ENCODE measurements around the gene SPINT1. TPM values are rescaled to one million over a fixed set of nuclear protein-coding genes. Genes with fewer than 3 reads are reported as not detected.

SPINT1 gene
- total and polyA plus RNA-seq, 8 donors: 16.8 to 394 (median 120) TPM

DNA sequence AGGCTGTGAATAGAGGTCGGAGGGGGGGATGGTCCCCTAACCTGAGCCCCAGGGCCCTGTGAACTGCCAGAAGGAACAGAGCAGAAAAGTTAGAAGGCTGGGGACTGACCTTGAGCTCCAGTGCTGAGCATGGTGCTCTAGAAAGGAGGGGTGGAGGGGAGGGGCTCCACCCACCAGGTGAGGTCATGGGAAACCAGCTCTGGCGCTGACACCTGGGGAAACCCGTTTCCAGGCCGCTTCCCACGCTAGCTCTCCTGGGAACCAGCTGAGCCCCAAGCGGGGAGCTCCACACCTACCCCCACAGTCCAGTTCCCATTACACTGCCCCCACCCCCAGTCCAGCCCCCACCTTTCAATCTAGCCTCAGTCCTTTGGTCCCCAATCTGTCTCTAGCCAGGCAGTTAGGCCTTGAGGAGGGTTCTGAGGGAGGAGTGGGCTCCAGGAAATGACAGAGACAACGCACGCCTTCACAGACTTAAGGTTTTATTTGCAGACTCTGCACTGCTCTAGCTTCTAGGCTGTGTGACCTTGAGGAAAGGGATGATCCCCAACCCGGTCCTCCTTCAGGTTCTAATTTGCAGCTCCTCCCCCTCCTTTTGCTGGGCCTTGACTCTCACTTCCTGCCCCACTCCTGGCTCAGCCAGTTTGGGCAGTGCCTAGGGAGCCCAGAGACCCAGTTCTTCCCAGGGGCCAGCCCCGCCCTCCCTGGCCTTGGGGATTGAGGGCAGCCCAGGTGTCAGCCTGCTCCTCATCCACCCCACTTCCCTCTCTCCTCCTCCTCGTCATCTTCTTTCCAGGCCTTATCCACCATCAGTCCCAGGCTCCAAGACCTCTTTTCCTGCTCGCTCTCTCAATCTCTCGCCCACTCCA is 28.1 kb downstream of the SPINT1 start:
- H3K9me3 ChIP-seq: no peaks in the 10 kb centered on the region
- DNase-seq: peak; percentile 85 to 95
- peak overlapping the region; percentile 18 to 54 (median 42) for H3K27ac ChIP-seq
- intact Hi-C loops (cut with DNase I; ENCODE audit: low total_unique reads): no loop called here
- TF ChIP-seq EP300 (IDR thresholded peaks at IDR 0.05) (no peak), POLR2AphosphoS5 (IDR thresholded peaks at IDR 0.05) (peak in 1 of 3 donors; percentile 25)
- H3K27me3 ChIP-seq: peaks cover 0 to 24% (median 0%) of the 10 kb centered on the region in 3 donors
- WGBS, 5 donors: 56 to 74% (median 63%) methylated on average over 12 to 13 of the region's 13 CpGs
- H3K36me3 ChIP-seq: no peaks in the 10 kb centered on the region
- peaks cover 22 to 37% (median 29%) of the 10 kb centered on the region in 4 donors for H3K4me1 ChIP-seq
- no peak overlapping the region for H3K4me3 ChIP-seq

- Histone ChIP-seq H3K4me1 (peaks cover 22 to 37% (median 29%) of the 10 kb centered on the region in 4 donors), H3K27ac (peak overlapping the region in 2 of 5 donors; percentile 42 to 67), H3K36me3 (no peaks in the 10 kb centered on the region), H3K4me3 (peak overlapping the region; percentile 56 to 76 (median 56)), H3K9me3 (no peaks in the 10 kb centered on the region), H3K27me3 (peaks cover 0 to 24% (median 0%) of the 10 kb centered on the region in 3 donors)
- DNase-seq: no peak
- WGBS, 5 donors: 62 to 75% (median 63%) methylated on average over 29 to 33 of the region's 33 CpGs
- intact Hi-C loops (cut with DNase I; ENCODE audit: low total_unique reads): no loop called here
- TF ChIP-seq EP300 (IDR thresholded peaks at IDR 0.05) (no peak), POLR2AphosphoS5 (IDR thresholded peaks at IDR 0.05) (no peak), POLR2A (IDR thresholded peaks at IDR 0.05) (no peak)
- TF ChIP-seq, protein P1, sequence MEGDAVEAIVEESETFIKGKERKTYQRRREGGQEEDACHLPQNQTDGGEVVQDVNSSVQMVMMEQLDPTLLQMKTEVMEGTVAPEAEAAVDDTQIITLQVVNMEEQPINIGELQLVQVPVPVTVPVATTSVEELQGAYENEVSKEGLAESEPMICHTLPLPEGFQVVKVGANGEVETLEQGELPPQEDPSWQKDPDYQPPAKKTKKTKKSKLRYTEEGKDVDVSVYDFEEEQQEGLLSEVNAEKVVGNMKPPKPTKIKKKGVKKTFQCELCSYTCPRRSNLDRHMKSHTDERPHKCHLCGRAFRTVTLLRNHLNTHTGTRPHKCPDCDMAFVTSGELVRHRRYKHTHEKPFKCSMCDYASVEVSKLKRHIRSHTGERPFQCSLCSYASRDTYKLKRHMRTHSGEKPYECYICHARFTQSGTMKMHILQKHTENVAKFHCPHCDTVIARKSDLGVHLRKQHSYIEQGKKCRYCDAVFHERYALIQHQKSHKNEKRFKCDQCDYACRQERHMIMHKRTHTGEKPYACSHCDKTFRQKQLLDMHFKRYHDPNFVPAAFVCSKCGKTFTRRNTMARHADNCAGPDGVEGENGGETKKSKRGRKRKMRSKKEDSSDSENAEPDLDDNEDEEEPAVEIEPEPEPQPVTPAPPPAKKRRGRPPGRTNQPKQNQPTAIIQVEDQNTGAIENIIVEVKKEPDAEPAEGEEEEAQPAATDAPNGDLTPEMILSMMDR (IDR thresholded peaks at IDR 0.05): no peak
Observed at GRCh38 chr15:40872791-40873693, 29.2 kb downstream of the SPINT1 start.

DNA sequence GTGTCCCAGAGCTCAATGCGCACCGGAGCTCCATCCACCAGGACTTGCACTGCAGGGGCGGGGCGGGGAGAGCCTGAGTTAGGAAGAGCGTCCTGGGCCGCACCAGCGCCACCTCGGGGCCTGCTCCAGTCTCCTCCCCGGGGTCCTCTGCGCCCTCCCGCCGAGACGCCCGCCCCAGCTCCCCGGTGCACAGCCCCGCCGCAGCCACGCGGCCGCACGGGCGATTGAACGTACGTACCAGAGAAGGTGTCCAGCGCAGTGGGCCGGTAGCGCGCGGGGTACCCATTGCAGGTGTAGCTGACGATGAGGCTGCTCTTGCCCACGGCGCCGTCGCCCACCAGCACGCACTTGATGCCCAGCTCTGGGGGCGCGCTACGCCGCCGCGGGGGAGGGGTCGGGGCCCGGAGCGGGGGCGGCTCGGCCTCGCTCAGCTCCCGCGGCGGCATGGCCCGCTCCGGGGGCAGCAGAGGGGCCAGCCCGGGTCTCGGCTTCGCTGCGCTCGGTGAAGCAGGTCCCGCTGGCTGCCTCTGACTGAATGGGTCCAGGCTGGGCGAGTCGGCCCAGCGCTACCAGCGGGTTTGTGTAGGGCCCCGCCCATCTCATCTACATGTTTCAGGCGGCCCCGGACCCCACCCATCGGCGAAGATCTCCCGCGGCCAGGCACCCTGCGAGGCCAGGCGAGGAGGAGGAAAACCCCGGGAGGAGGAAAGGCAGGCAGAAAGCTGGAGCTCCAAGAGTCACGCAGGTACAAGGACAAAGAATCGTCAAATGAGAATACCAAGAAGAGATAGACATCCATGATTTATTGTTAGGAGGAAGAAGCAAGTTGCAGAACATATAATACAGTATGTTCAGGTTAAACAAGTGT is 30.1 kb downstream of the SPINT1 start, which contains the start of gene RHOV:
RHOV (minus strand) TSS at position 541 of the 868 bp plus-strand sequence; CDS start at position 446, 95 bp downstream.
- Histone ChIP-seq H3K4me1 (peaks cover 22 to 38% (median 31%) of the 10 kb centered on the region in 4 donors), H3K27ac (peak within 1 kb of the TSS; percentile 16 to 67 (median 64)), H3K36me3 (no peaks in the 10 kb centered on the region), H3K27me3 (peaks cover 0 to 24% (median 0%) of the 10 kb centered on the region in 3 donors), H3K4me3 (peak within 1 kb of the TSS; percentile 56 to 76 (median 56)), H3K9me3 (no peaks in the 10 kb centered on the region)
- intact Hi-C loops (cut with DNase I; ENCODE audit: low total_unique reads): no loop called here
- WGBS, 5 donors: 0 to 2% (median 1%) methylated on average over 15 to 74 of the region's 74 CpGs
- TF ChIP-seq, protein P1 (IDR thresholded peaks at IDR 0.05): peak in 1 of 7 experiments; percentile 26
- TF ChIP-seq POLR2AphosphoS5 (IDR thresholded peaks at IDR 0.05): peak in 1 of 3 donors; percentile 81
- TF ChIP-seq POLR2A (IDR thresholded peaks at IDR 0.05): no peak
- DNase-seq: peak; percentile 82 to 91

DNA sequence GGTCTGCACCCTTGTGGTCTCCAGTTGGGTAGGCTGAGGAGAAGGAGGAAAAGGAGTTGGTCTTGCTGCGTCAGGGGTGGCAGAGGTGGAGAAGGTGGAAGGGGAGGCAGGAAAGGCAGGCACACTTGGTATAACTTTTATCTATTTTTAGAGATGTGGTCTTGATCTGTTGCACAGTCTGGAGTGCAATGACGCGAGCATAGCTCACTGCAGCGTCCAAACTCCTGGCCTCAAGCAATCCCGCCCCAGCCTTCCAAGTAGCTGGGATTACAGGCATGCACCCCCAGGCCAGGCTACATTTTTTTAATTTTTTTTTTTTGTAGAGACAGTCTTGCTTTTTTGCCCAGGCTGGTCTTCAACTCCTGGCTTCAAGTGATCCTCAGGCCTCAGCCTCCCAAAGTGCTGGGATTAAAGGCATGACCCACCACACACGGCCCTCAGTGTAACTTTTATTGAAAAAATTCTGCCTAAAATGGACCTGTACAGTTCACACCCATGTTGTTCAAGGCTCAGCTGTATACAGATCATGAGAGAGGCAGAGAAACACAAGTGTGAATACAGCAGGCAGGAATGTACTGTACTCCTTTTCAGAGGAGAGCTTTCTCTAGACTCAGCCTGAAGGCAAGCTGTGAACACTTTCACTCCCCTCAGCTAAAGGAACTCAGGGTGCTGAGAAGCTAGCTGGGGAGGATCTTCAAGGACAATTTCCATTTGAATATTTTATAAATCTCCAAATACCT is 32.3 kb downstream of the SPINT1 start:
- Histone ChIP-seq H3K27me3 (peaks cover 0 to 24% (median 0%) of the 10 kb centered on the region in 3 donors), H3K4me1 (peaks cover 22 to 44% (median 27%) of the 10 kb centered on the region in 4 donors), H3K9me3 (no peaks in the 10 kb centered on the region), H3K4me3 (no peak overlapping the region), H3K27ac (no peak overlapping the region), H3K36me3 (no peaks in the 10 kb centered on the region)
- intact Hi-C loops (cut with DNase I; ENCODE audit: low total_unique reads): no loop called here
- TF ChIP-seq, protein P1 (IDR thresholded peaks at IDR 0.05): no peak
- TF ChIP-seq EP300 (IDR thresholded peaks at IDR 0.05): no peak
- TF ChIP-seq POLR2A (IDR thresholded peaks at IDR 0.05): no peak
- TF ChIP-seq POLR2AphosphoS5 (IDR thresholded peaks at IDR 0.05): no peak
- no peak for DNase-seq
- WGBS, 5 donors: 84 to 93% (median 91%) methylated on average over 6 of the region's 6 CpGs

All from stomach (tissue), 9 donors.